Peyer's patch (tissue), 4 donors: Measurements from ENCODE around the gene DAZAP1. TPM values are rescaled to one million over a fixed set of nuclear protein-coding genes. Genes with fewer than 3 reads are reported as not detected.

ENCODE experiments used
- DNase-seq, 3 donors: peaks; one replicate each; pipeline ENCODE4 v3.0.0-alpha.2; 2017 to 2019
- H3K27ac ChIP-seq, 4 donors: fragments of 200-600 bp; sonication (generic); one replicate each; pipeline ENCODE4 v1.5.1; 2016 to 2019
- H3K27me3 ChIP-seq, 2 donors: fragments of 200-600 bp; sonication (generic); one replicate each; pipeline ENCODE4 v1.5.1; 2019
- H3K36me3 ChIP-seq, 3 donors: fragments of 200-600 bp; sonication (generic); one replicate each; pipeline ENCODE4 v1.5.1; 2016 to 2019
- H3K4me1 ChIP-seq, 4 donors: fragments of 200-600 bp; sonication (generic); one replicate each; pipeline ENCODE4 v1.5.1; 2016 to 2019
- H3K4me3 ChIP-seq, 4 donors: fragments of 200-600 bp; sonication (generic); 1 replicate in 3 of 4; 2 replicates in 1 of 4; pipeline ENCODE4 v1.5.1; 2016 to 2019; ENCODE audit warnings: mild to moderate bottlenecking in 1 of 4
- H3K9me3 ChIP-seq, 4 donors: fragments of 200-600 bp; sonication (generic); one replicate each; pipeline ENCODE4 v1.5.1; 2016 to 2019; ENCODE audit warnings: mild to moderate bottlenecking in 1 of 4
- CTCF ChIP-seq, 6 experiments: fragments of 450-650 bp in 4 of 6; fragments of 200-600 bp in 2 of 6; sonication (generic) in 1 of 6; IDR thresholded peaks; one replicate each; pipeline ENCODE4 v1.5.1; 2017 to 2019; ENCODE audit warnings: antibody characterized with exemption in 6 of 6, mild to moderate bottlenecking in 3 of 6, moderate library complexity in 1 of 6
- POLR2A ChIP-seq, 2 donors: fragments of 450-650 bp; IDR thresholded peaks; one replicate each; pipeline ENCODE4 v1.5.1; 2017; ENCODE audit warnings: antibody characterized with exemption in 2 of 2, mild to moderate bottlenecking in 2 of 2, moderate library complexity in 2 of 2
- total RNA-seq, 4 donors: library from RNA; depleted of rRNA; stranded (reverse); fragments of >200 nt; gene quantifications; one replicate each; pipeline ENCODE4 v1.1.0, GENCODE V29; 2016

DAZAP1 gene
- total RNA-seq, 4 donors from 2014 or later: 37.5 to 90.9 (median 58.2) TPM

GRCh38 chr19:1388637-1389026 is 18.8 kb upstream of the DAZAP1 start:
- Histone ChIP-seq H3K4me3 (no peak overlapping the region), H3K36me3 (peaks cover 0 to 64% (median 0%) of the 10 kb centered on the region in 3 donors), H3K9me3 (no peaks in the 10 kb centered on the region), H3K27me3 (no peaks in the 10 kb centered on the region), H3K27ac (no peak overlapping the region), H3K4me1 (peaks cover 0 to 23% (median 4%) of the 10 kb centered on the region in 4 donors)
- TF ChIP-seq POLR2A (IDR thresholded peaks at IDR 0.05): no peak
- no peak for TF ChIP-seq CTCF (IDR thresholded peaks at IDR 0.05)
- DNase-seq: no peak

GRCh38 chr19:1389033-1389940 is 18.1 kb upstream of the DAZAP1 start:
- Histone ChIP-seq H3K27ac (no peak overlapping the region), H3K9me3 (no peaks in the 10 kb centered on the region), H3K36me3 (peaks cover 0 to 71% (median 0%) of the 10 kb centered on the region in 3 donors), H3K4me3 (no peak overlapping the region), H3K4me1 (peaks cover 0 to 23% (median 4%) of the 10 kb centered on the region in 4 donors), H3K27me3 (no peaks in the 10 kb centered on the region)
- no peak for DNase-seq
- no peak for TF ChIP-seq POLR2A (IDR thresholded peaks at IDR 0.05)

- Histone ChIP-seq H3K4me1 (peaks cover 0 to 17% (median 0%) of the 10 kb centered on the region in 4 donors), H3K27ac (no peak overlapping the region), H3K4me3 (no peak overlapping the region), H3K9me3 (no peaks in the 10 kb centered on the region), H3K36me3 (peaks cover 0 to 78% (median 0%) of the 10 kb centered on the region in 3 donors), H3K27me3 (no peaks in the 10 kb centered on the region)
- DNase-seq: no peak
- no peak for TF ChIP-seq POLR2A (IDR thresholded peaks at IDR 0.05)
- TF ChIP-seq CTCF (IDR thresholded peaks at IDR 0.05): no peak
Observed at GRCh38 chr19:1390890-1391423, 16.4 kb upstream of the DAZAP1 start.

GRCh38 chr19:1392407-1392806 is 15.0 kb upstream of the DAZAP1 start:
- Histone ChIP-seq H3K27me3 (no peaks in the 10 kb centered on the region), H3K27ac (no peak overlapping the region), H3K36me3 (peaks cover 0 to 73% (median 0%) of the 10 kb centered on the region in 3 donors), H3K9me3 (no peaks in the 10 kb centered on the region), H3K4me1 (peaks cover 0 to 24% (median 0%) of the 10 kb centered on the region in 4 donors), H3K4me3 (no peak overlapping the region)
- no peak for TF ChIP-seq POLR2A (IDR thresholded peaks at IDR 0.05)
- TF ChIP-seq CTCF (IDR thresholded peaks at IDR 0.05): no peak
- no peak for DNase-seq

GRCh38 chr19:1392939-1393530 is 14.4 kb upstream of the DAZAP1 start:
- H3K9me3 ChIP-seq: no peaks in the 10 kb centered on the region
- H3K27me3 ChIP-seq: no peaks in the 10 kb centered on the region
- no peak for TF ChIP-seq POLR2A (IDR thresholded peaks at IDR 0.05)
- TF ChIP-seq CTCF (IDR thresholded peaks at IDR 0.05): no peak
- H3K36me3 ChIP-seq: peaks cover 0 to 69% (median 0%) of the 10 kb centered on the region in 3 donors
- no peak overlapping the region for H3K4me3 ChIP-seq
- DNase-seq: no peak
- H3K27ac ChIP-seq: no peak overlapping the region
- H3K4me1 ChIP-seq: peaks cover 0 to 24% (median 0%) of the 10 kb centered on the region in 4 donors

- Histone ChIP-seq H3K9me3 (no peaks in the 10 kb centered on the region), H3K4me3 (no peak overlapping the region), H3K4me1 (peaks cover 0 to 24% (median 0%) of the 10 kb centered on the region in 4 donors), H3K36me3 (peaks cover 0 to 61% (median 0%) of the 10 kb centered on the region in 3 donors), H3K27ac (no peak overlapping the region), H3K27me3 (no peaks in the 10 kb centered on the region)
- DNase-seq: no peak
- TF ChIP-seq POLR2A (IDR thresholded peaks at IDR 0.05) (no peak), CTCF (IDR thresholded peaks at IDR 0.05) (no peak)
Observed at GRCh38 chr19:1393841-1394240, 13.5 kb upstream of the DAZAP1 start.
